ENCODE measurements around the gene HCRTR1.

The HCRTR1 gene

GRCh38 chr1:31627301-31627929 lies 9.9 kb downstream of the HCRTR1 start:
- no peak for DNase-seq

GRCh38 chr1:31627930-31628559 lies 10.6 kb downstream of the HCRTR1 start:
- DNase-seq, result no peak

- no peak for DNase-seq
Observed at GRCh38 chr1:31628931-31629556, 11.6 kb downstream of the HCRTR1 start.

GRCh38 chr1:31632649-31633048 lies 15.2 kb downstream of the HCRTR1 start:
- no peak for DNase-seq

- DNase-seq, result no peak
Observed at GRCh38 chr1:31633117-31633516, 15.6 kb downstream of the HCRTR1 start.

- peak; percentile 96 for DNase-seq
Observed at GRCh38 chr1:31637915-31638673, 20.6 kb downstream of the HCRTR1 start.

- DNase-seq, result no peak
Observed at GRCh38 chr1:31639543-31639942, 22.1 kb downstream of the HCRTR1 start.

- no peak for DNase-seq
Observed at GRCh38 chr1:31640179-31640578, 22.7 kb downstream of the HCRTR1 start.

GRCh38 chr1:31640964-31641363 lies 23.5 kb downstream of the HCRTR1 start:
- DNase-seq, result no peak

- no peak for DNase-seq
Observed at GRCh38 chr1:31642366-31642765, 24.9 kb downstream of the HCRTR1 start.

- no peak for DNase-seq
Observed at GRCh38 chr1:31642897-31643296, 25.4 kb downstream of the HCRTR1 start.

GRCh38 chr1:31643976-31644559 lies 26.6 kb downstream of the HCRTR1 start:
- DNase-seq, result no peak

- peak; percentile 99 for DNase-seq
Observed at GRCh38 chr1:31644560-31645273, 27.2 kb downstream of the HCRTR1 start, which contains the start of gene PEF1. PEF1 (minus strand) TSS chr1:31644876; CDS start chr1:31644864, 12 bp downstream.

- DNase-seq, result no peak
Observed at GRCh38 chr1:31645274-31645568, 27.7 kb downstream of the HCRTR1 start.

GRCh38 chr1:31646259-31646960 lies 28.9 kb downstream of the HCRTR1 start:
- no peak for DNase-seq

GRCh38 chr1:31647106-31647505 lies 29.6 kb downstream of the HCRTR1 start:
- DNase-seq, result no peak

- DNase-seq, result no peak
Observed at GRCh38 chr1:31648190-31648589, 30.7 kb downstream of the HCRTR1 start.

- DNase-seq, result no peak
Observed at GRCh38 chr1:31648641-31649357, 31.3 kb downstream of the HCRTR1 start.

GRCh38 chr1:31650161-31651088 lies 32.9 kb downstream of the HCRTR1 start:
- no peak for DNase-seq

- no peak for DNase-seq
Observed at GRCh38 chr1:31651089-31651420, 33.6 kb downstream of the HCRTR1 start.
